Peyer's patch (tissue), 4 donors: ENCODE results near the gene FRMPD2. TPM values are rescaled to one million over a fixed set of nuclear protein-coding genes. Genes with fewer than 3 reads are reported as not detected.

Source experiments
- DNase-seq, 3 donors: peaks; one replicate each; pipeline ENCODE4 v3.0.0-alpha.2; 2017 to 2019
- H3K27ac ChIP-seq, 4 donors: fragments of 200-600 bp; sonication (generic); one replicate each; pipeline ENCODE4 v1.5.1; 2016 to 2019
- H3K27me3 ChIP-seq, 2 donors: fragments of 200-600 bp; sonication (generic); one replicate each; pipeline ENCODE4 v1.5.1; 2019
- H3K36me3 ChIP-seq, 3 donors: fragments of 200-600 bp; sonication (generic); one replicate each; pipeline ENCODE4 v1.5.1; 2016 to 2019
- H3K4me1 ChIP-seq, 4 donors: fragments of 200-600 bp; sonication (generic); one replicate each; pipeline ENCODE4 v1.5.1; 2016 to 2019
- H3K4me3 ChIP-seq, 4 donors: fragments of 200-600 bp; sonication (generic); 1 replicate in 3 of 4; 2 replicates in 1 of 4; pipeline ENCODE4 v1.5.1; 2016 to 2019; ENCODE audit warnings: mild to moderate bottlenecking in 1 of 4
- H3K9me3 ChIP-seq, 4 donors: fragments of 200-600 bp; sonication (generic); one replicate each; pipeline ENCODE4 v1.5.1; 2016 to 2019; ENCODE audit warnings: mild to moderate bottlenecking in 1 of 4
- CTCF ChIP-seq, 6 experiments: fragments of 450-650 bp in 4 of 6; fragments of 200-600 bp in 2 of 6; sonication (generic) in 1 of 6; IDR thresholded peaks; one replicate each; pipeline ENCODE4 v1.5.1; 2017 to 2019; ENCODE audit warnings: antibody characterized with exemption in 6 of 6, mild to moderate bottlenecking in 3 of 6, moderate library complexity in 1 of 6
- POLR2A ChIP-seq, 2 donors: fragments of 450-650 bp; IDR thresholded peaks; one replicate each; pipeline ENCODE4 v1.5.1; 2017; ENCODE audit warnings: antibody characterized with exemption in 2 of 2, mild to moderate bottlenecking in 2 of 2, moderate library complexity in 2 of 2
- total RNA-seq, 4 donors: library from RNA; depleted of rRNA; stranded (reverse); fragments of >200 nt; gene quantifications; one replicate each; pipeline ENCODE4 v1.1.0, GENCODE V29; 2016

Gene FRMPD2
- total RNA-seq, 4 donors from 2014 or later, result not detected

DNA sequence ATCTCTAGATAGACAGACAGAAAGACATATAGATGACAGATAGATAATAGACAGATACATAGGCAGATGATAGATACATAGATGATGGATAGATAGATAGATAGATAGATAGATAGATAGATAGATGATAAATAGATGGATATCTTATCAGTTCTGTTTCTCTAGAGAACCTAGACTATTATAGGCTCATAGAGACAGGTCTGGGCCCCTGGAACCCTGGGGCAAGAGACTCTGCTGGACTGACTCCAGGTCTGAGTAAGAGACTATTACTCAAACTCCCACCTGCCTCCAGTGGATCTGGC, 58.3 kb downstream of the FRMPD2 start:
- Histone ChIP-seq H3K27ac (no peak overlapping the region), H3K4me1 (no peaks in the 10 kb centered on the region), H3K27me3 (no peaks in the 10 kb centered on the region), H3K9me3 (no peaks in the 10 kb centered on the region), H3K36me3 (no peaks in the 10 kb centered on the region), H3K4me3 (no peak overlapping the region)
- no peak for TF ChIP-seq POLR2A (IDR thresholded peaks at IDR 0.05)
- TF ChIP-seq CTCF (IDR thresholded peaks at IDR 0.05), result no peak
- no peak for DNase-seq

DNA sequence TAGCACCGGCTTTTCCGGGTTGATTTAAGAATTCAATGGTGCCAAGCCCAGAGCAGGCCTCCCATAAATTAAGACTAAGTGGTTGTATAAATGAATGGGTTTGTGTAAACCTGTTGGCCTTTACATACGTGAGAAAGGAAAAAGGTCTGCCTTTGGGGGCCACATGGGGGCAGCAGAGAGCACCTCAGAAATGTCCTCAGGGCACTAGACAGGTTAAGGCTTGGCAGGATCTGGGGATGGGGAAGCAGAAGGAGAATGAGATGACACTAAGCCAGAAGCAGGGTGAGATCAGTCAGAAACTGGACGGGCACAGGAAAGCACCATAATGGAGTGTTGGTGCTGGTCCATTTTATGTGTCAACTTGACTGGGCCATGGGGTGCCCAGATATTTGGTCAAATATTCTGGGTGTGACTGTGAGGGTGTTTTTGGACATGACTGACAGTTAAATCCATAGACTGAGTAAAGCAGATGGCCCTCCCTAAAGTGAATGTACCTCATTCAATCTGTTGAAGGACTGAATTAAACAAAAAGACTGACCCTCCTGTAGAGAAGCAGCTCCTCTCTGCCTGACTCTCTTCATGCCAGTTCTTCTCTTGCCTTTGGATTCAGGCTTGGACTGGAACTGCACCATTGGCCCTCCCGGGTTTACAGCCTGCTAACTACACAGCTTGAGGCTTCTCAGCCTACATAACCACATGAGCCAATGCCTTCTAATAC, 58.9 kb downstream of the FRMPD2 start:
- H3K36me3 ChIP-seq, result no peaks in the 10 kb centered on the region
- H3K27ac ChIP-seq, result no peak overlapping the region
- H3K9me3 ChIP-seq, result no peaks in the 10 kb centered on the region
- TF ChIP-seq POLR2A (IDR thresholded peaks at IDR 0.05) (no peak), CTCF (IDR thresholded peaks at IDR 0.05) (peak in 4 of 6 experiments; percentile 42 to 67 (median 59))
- H3K4me3 ChIP-seq, result no peak overlapping the region
- DNase-seq, result peak in 2 of 3 donors; percentile 74 to 77
- no peaks in the 10 kb centered on the region for H3K27me3 ChIP-seq
- H3K4me1 ChIP-seq, result no peaks in the 10 kb centered on the region

- Histone ChIP-seq H3K4me3 (no peak overlapping the region), H3K27me3 (no peaks in the 10 kb centered on the region), H3K4me1 (no peaks in the 10 kb centered on the region), H3K36me3 (no peaks in the 10 kb centered on the region), H3K27ac (no peak overlapping the region), H3K9me3 (no peaks in the 10 kb centered on the region)
- no peak for DNase-seq
- no peak for TF ChIP-seq POLR2A (IDR thresholded peaks at IDR 0.05)
- no peak for TF ChIP-seq CTCF (IDR thresholded peaks at IDR 0.05)
Measured at GRCh38 chr10:48214716-48215485, 59.6 kb downstream of the FRMPD2 start.

DNA sequence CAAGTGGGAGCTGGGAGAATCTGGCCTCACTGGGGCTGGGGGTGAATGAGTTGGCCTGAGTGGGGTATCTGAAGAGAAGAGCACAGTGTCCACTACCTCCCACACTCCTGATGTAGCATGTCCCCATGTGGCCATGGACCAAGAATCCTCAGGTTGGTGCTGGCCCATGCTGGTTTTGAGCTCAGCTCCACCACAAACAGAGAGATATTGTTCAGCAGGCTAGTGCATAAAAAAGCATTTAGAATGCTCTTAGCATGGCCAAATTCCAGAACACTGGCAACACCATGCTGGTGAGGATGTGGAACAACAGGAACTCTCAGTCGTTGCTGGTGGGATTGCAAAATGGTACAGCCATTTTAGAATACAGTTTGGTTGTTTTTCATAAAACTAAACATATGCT, 61.4 kb downstream of the FRMPD2 start:
- H3K36me3 ChIP-seq, result no peaks in the 10 kb centered on the region
- no peak overlapping the region for H3K27ac ChIP-seq
- no peak for DNase-seq
- no peak for TF ChIP-seq POLR2A (IDR thresholded peaks at IDR 0.05)
- TF ChIP-seq CTCF (IDR thresholded peaks at IDR 0.05), result no peak
- no peaks in the 10 kb centered on the region for H3K9me3 ChIP-seq
- no peak overlapping the region for H3K4me3 ChIP-seq
- H3K27me3 ChIP-seq, result no peaks in the 10 kb centered on the region
- H3K4me1 ChIP-seq, result no peaks in the 10 kb centered on the region

DNA sequence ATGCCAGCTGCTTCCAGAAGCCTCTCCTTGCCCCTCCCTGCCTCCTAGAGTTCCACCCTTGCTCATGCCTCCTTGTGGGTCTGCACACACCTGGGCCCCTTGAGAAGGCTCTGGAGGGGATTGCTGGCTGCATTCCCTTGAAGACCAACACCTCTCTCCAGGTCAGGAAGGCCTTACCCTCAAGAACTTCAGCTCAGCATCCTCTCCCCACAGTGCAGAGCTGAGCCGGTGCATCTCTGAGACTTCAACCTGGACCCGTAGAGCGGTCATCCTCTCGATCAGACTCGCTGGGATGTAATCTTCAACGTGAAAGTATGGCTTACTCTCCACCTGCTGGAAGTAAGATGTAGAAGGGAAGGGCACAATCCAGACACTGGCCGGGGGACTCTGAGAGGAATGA, 62.7 kb downstream of the FRMPD2 start:
- H3K36me3 ChIP-seq, result no peaks in the 10 kb centered on the region
- TF ChIP-seq POLR2A (IDR thresholded peaks at IDR 0.05), result no peak
- no peak for TF ChIP-seq CTCF (IDR thresholded peaks at IDR 0.05)
- no peak overlapping the region for H3K4me3 ChIP-seq
- no peaks in the 10 kb centered on the region for H3K27me3 ChIP-seq
- no peaks in the 10 kb centered on the region for H3K9me3 ChIP-seq
- H3K4me1 ChIP-seq, result no peaks in the 10 kb centered on the region
- H3K27ac ChIP-seq, result no peak overlapping the region
- DNase-seq, result no peak
